UCSD-AML1 (cell line): ENCODE results near the gene AP4B1.
"Not testable (repeated sequence)": the region's sequence is repeated elsewhere in the genome, so short reads cannot be mapped to it uniquely, and the experiment has no call there.

Experiments used
- DNase-seq: peaks from one replicate; lab custom pipeline; 2025; ENCODE audit not compliant: unreplicated experiment; lab: John Stamatoyannopoulos, UW

The AP4B1 gene

GRCh38 chr1:113904674-113905434, at the start of gene AP4B1, which contains the start of gene DCLRE1B:
Gene AP4B1 (minus strand): TSS chr1:113904799. CDS start chr1:113904717, 82 bp downstream.
Gene DCLRE1B (plus strand): TSS chr1:113905326. CDS start chr1:113905587, 261 bp downstream.
- DNase-seq, result peak; percentile 100

DNA sequence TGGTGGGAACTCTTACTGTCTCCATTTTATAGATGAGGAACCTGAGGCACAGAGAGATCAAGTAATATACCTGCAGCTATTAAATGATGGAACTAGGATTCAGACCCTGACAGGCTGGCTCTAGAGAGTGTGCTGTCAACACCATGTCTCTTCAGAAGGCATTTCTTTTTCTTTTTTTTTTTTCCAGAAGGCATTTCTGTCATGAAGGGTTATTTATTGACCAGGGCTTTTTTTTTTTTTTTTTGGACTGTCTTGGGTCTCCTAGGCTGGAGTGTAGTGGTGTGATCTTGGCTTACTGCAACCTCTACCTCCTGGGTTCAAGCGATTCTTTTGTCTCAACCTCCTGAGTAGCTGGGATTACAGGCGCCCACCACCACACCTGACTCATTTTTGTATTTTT, 47.1 kb upstream of the AP4B1 start:
- DNase-seq, result no peak

- no peak for DNase-seq
These were observed 46.3 kb upstream of the AP4B1 start for GRCh38 chr1:113950908-113951307.

DNA sequence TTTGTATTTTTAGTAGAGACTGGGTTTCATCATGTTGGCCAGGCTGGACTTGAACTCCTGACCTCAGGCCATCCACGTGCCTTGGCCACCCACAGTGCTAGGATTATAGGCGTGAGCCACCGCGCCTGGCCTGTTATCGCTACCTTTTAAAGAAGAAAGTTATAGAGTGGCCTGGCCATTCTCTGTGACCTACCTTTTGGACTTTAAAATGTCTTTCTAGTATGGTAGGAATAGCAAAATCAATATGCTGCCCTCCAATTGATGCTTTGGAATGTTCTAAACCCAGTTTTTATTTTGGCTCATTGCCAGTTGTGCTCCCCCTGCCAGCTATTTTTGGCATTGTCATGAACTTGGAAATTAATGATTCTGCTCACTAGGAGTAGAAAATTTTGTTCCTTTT, 44.4 kb upstream of the AP4B1 start:
- no peak for DNase-seq

DNA sequence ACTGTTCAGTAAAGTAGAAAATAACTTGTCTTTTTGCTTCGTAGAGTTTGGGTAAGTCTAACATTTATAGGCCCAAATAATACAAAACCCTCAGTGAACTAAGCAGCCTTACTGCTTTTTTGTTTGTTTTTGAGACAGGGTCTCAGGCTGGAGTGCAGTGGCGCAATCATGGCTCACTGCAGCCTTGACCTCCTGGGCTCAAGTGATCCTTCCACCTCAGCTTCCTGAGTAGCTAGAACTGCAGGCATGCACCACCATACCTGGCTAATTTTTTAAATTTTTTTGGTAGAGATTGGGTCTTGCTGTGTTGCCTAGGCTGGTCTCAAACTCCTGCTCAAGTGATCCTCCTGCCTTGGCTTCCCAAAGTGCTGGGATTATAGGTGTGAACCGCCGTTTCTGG, 43.6 kb upstream of the AP4B1 start:
- not testable (repeated sequence) for DNase-seq

- no peak for DNase-seq
These were observed 42.9 kb upstream of the AP4B1 start for GRCh38 chr1:113947388-113948107.

DNA sequence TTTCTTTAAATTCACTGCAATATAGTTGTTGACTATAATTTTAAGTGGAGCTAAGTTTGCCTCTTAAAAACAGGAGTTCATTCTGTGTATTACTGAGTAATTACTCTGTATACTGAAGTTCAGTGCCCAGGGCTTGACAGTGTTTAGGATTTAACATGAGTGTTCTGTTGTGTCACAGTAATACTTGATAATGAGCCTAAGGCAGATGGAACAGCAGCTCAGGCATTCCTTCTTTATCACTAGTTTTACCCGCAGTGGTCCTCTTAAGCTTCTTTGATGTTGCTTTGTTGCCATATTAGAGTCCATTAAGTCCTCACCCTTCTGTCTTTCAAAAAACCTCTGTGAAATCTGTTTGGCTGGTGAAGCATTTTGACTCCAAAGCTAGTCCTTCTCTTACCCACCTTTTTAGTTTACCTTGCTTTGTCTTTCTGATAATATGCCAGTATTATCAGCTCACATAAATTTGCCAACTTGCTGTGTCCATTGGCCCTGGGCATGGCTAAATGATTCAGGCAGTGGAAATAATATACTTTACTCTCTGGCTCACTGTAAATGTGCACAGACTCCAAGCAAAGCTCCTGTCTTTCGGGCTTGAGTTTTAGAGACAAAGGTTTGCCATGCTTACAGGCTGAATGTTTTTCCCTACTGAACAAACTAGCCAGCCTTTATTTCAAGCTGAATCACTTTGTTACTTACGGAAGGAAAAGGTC, 42.2 kb upstream of the AP4B1 start:
- no peak for DNase-seq

GRCh38 chr1:113946112-113946511, 41.5 kb upstream of the AP4B1 start:
- no peak for DNase-seq

DNA sequence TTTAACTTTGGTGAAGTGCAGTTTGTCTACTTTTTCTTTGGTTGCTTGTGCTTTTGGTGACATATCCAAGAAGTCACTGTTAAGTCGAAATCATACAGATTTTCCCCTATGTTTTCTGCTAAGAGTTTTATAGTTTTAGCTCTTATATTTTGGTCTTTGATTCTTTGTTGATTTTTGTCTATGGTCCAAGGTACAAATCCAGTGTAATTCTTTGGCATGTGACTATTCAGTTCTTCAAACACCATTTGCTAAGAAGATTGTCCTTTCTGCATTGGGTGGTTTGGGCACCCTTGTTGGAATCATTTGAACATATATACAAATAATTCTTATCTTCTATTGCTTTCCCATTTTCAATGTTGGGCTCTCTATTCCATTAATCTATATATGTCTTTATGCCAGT, 40.7 kb upstream of the AP4B1 start:
- no peak for DNase-seq

DNA sequence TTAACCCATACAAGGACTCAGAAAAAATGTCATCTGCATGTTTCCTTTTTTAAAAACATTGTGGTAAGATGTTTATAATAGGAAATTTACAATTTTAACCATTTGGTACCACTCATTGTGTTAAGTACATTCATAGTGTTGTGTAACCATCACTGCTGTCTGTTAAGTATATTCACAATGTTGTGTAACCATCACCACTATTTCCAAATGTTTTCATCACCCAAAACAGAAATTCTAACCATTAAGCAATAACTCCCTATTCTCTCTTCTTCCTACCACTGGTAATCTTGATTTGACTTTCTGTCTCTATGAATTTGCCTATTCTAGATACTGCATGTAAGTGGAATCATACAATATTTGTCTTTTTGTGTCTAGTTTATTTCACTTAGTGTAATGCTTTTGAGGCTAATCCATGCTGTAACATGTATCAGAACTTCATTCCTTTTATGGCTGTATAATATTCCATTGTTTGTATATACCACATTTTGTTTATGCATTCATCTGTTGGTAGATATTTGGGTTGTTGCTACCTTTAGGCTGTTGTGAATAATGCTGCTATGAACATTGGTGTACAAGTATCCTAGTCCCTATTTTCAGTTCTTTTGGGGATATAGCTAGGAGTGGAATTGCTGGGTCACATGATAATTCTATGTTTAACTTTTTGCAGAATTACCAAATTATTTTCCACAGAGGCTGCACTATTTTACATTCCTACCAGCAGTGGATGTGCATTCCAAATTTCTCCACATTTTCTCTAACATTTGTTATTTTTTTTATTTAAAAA, 38.6 kb upstream of the AP4B1 start:
- no peak for DNase-seq

GRCh38 chr1:113942527-113942926, 37.9 kb upstream of the AP4B1 start:
- no peak for DNase-seq

GRCh38 chr1:113941245-113941559, 36.6 kb upstream of the AP4B1 start:
- DNase-seq, result no peak

- no peak for DNase-seq
These were observed 36.0 kb upstream of the AP4B1 start for GRCh38 chr1:113940365-113941244.

GRCh38 chr1:113938192-113938591, 33.6 kb upstream of the AP4B1 start:
- DNase-seq, result no peak

DNA sequence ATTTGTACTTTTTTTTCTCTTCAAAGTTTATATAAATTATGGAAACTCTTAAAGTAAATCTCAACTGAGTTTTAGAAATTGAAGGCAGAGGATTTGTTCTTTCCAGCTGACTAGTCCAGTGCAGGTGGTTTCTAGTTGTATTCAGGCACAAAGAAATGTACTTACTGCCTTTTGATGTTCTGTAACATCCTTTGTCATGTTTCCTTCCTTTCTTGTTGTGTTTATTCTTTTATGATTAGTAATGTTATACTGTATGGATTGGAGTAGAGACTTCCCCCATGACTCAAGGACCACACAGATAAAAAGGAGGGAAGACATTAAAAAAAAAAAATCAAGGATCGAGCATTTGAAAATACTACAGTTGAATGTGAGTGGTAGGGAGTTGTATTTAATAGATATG, 32.5 kb upstream of the AP4B1 start:
- DNase-seq, result no peak

DNA sequence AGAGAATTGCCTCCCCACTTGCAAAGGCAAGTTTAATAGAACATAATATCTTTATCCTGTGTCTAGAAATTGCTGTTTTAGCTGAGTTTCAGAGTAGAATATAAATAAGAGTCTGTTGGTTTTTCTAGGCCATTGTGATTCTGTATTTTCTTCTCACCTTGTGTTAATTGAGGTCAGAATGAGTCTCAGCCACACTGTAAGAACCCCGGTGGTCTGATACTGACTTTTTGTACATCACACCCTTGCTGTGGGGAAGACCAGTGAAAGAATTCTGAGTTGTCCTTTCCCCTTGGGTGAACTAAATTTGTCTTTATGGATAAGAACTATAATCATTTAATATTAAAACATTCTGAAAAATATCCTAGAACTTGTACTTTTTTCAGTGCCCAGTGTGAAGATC, 31.4 kb upstream of the AP4B1 start:
- no peak for DNase-seq

DNA sequence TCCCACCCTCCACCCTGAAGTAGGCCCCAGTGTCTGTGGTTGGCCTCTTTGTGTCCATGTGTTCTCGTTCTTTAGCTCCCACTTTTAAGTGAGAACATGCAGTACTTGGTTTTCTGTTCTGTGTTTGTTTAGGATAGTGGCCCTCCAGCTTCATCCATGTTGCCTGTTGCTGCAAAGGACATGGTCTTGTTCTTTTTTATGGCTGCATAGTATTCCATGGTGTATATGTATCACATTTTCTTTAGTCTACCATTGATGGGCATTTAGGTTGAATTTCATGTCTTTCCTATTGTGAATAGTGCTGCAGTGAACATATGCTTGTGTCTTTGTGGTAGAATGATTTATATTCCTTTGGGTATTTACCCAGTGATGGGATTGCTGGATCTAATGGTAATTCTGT, 30.6 kb upstream of the AP4B1 start:
- DNase-seq, result no peak

DNA sequence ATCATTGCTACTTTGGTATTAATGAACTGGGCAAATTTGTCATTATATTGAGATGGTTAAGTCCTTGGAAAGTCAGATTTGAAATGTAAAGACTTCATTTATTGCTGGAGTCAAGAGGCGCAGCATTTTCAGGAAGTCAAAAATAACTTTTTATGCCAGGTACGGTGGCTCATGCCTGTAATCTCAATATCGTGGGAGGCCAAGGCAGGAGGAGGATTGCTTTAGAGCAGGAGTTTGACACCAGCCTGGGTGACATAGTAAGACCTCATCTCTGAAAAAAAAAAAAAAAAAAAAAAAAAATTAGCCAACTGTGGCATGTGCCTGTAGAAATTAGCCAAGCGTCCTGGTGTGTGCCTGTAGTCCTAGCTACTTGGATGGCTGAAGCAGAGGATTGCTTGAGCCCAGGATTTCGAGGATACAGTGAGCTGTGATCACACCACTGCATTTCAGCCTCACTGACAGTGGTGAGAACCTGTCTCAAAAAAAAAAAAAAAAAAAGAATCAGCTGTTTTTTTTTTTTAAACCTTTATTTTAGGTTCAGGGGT, 30.0 kb upstream of the AP4B1 start:
- DNase-seq, result no peak

DNA sequence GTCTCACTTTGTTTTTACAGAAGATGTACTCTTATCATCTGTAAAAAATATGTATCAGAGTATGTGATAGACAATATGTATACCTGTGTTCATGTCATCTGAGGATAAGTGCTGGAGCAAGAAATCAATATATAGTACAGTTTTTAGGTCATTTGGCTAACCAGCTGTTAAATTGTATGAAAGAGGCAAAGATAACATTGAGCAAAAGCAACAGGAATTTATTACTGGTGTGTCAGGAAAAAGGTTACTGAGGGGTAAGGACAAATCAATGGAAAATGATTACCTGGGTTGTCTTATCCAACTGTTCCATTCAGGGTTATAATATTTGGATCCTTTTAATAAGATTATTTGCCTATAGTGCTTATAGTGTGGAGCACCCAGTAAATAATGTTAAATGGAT, 29.4 kb upstream of the AP4B1 start:
- DNase-seq, result no peak

DNA sequence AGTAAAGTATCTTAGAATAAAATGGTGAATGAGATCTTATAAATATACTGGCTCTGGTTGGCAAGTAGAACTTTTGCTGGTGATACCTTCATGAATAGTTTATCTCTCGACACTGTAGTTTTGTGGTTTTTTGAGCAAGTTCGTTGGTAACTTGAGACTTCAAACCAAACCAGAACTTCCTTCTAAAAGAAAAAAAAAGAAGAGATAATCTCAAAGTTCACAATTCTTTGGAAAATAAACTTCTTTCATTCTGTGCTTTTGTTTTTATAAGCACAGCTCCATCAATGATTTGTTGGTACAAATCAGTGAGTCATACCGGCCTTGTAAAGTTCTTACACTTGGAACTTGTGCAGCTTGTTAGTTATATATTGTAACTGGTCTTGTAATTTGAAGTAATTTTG, 26.9 kb upstream of the AP4B1 start:
- DNase-seq, result no peak
